Ovary (tissue), 9 donors: ENCODE results near the gene AP1S1. TPM values are rescaled to one million over a fixed set of nuclear protein-coding genes. Genes with fewer than 3 reads are reported as not detected.

ENCODE experiments used
- DNase-seq, 5 donors: peaks; one replicate each; pipeline ENCODE4 v3.0.0-alpha.2; 2019 to 2020
- H3K27ac ChIP-seq, 2 donors: fragments of 200-600 bp; one replicate each; pipeline versions ENCODE4 v1.5.1 to v1.8.0; 2019 to 2022
- H3K27me3 ChIP-seq: fragments of 200-600 bp; one replicate; pipeline ENCODE4 v1.8.0; 2022
- H3K36me3 ChIP-seq: fragments of 200-600 bp; sonication (generic); one replicate; pipeline ENCODE4 v1.5.1; 2019
- H3K4me1 ChIP-seq: one replicate; pipeline ENCODE4 v1.8.1; 2013; ENCODE audit warnings: mild to moderate bottlenecking, moderate library complexity; ENCODE audit not compliant: insufficient read depth
- H3K4me3 ChIP-seq: fragments of 200-600 bp; sonication (generic); one replicate; pipeline ENCODE4 v1.5.1; 2017
- H3K9me3 ChIP-seq, 2 donors: fragments of 200-600 bp in 1 of 2; sonication (generic) in 1 of 2; one replicate each; pipeline versions ENCODE4 v1.5.1 to v1.8.1; 2013 to 2019; ENCODE audit warnings: mild to moderate bottlenecking in 1 of 2, moderate library complexity in 1 of 2
- EP300 ChIP-seq: sonication (generic); formaldehyde crosslinking; IDR thresholded peaks from one replicate; pipeline ENCODE4 v1.6.1; 2017; ENCODE audit warnings: antibody characterized with exemption
- POLR2A ChIP-seq: fragments of 450-650 bp; IDR thresholded peaks from one replicate; pipeline ENCODE4 v1.6.1; 2017; ENCODE audit warnings: antibody characterized with exemption, mild to moderate bottlenecking, moderate library complexity
- WGBS, 3 donors: extraction: QIAGEN DNeasy Blood & Tissue Kit in 1 of 3; methylation state at CpG; one replicate each; pipeline versions ENCODE4 v1.1.5 to v1.1.7; 2013 to 2017; 5-methylcytosine and 5-hydroxymethylcytosine counted together
- intact Hi-C, 4 donors: fragments of 100-400 bp; cut with DNase I; formaldehyde crosslinking; loops; one replicate each; pipeline versions ENCODE4 v1.11.0 to v1.15.1; 2022 to 2023
- microRNA-seq, 3 donors: library from miRNA; unstranded; fragments of <30 nt; microRNA quantifications; one replicate each; pipeline versions ENCODE4 to v1.2.0, GENCODE V29; 2019 to 2020
- polyA plus RNA-seq, 2 donors: library from polyadenylated mRNA; stranded (reverse); fragments of 200-250 nt in 1 of 2; fragments of 350-450 nt in 1 of 2; fragmentation: Illumina TruSeq in 1 of 2; extraction: RNeasy Lipid Tissue Mini Kit (QIAGEN cat#74804) in 1 of 2; gene quantifications; one replicate each; pipeline ENCODE4 v1.2.3, GENCODE V29; 2013 to 2014
- small RNA-seq: library from RNA; depleted of rRNA; stranded (forward); fragments of <200 nt; gene quantifications from one replicate; pipeline ENCODE3, GENCODE V24; 2016
- total RNA-seq, 7 donors: library from RNA; depleted of rRNA in 2 of 7; stranded (reverse); fragments of >200 nt in 2 of 7; fragmentation: NEBNext Ultra II Directional in 3 of 7; extraction: Animal tissue kit (Norgen Biotek cat#: 25700) in 3 of 7; gene quantifications; one replicate each; pipeline versions ENCODE4 v1.1.0 to v1.2.4, GENCODE V29; 2016 to 2023
- TF ChIP-seq, protein P1 (sequence below), 3 donors: fragments of 450-650 bp in 2 of 3; fragments of 200-600 bp in 1 of 3; IDR thresholded peaks; one replicate each; pipeline versions ENCODE4 v1.5.1 to v1.8.0; 2016 to 2022; ENCODE audit warnings: antibody characterized with exemption in 3 of 3, mild to moderate bottlenecking in 1 of 3
- donor health status: DM: no; HTN: no; CAD: no; lungs with moderate emphysema.
- donor health status: DM: no; HTN: no; CAD: no.
- donor health status: Bipolar disorder and iron deficiency.
- donor health status: DM: yes; HTN: yes; CAD: no.
- donor health status: DM: no; HTN: no; CAD: no.
- donor health status: DM: yes; HTN: yes; CAD: no.

Gene AP1S1
- total and polyA plus RNA-seq, 9 donors: 17.4 to 54.9 (median 27.0) TPM

DNA sequence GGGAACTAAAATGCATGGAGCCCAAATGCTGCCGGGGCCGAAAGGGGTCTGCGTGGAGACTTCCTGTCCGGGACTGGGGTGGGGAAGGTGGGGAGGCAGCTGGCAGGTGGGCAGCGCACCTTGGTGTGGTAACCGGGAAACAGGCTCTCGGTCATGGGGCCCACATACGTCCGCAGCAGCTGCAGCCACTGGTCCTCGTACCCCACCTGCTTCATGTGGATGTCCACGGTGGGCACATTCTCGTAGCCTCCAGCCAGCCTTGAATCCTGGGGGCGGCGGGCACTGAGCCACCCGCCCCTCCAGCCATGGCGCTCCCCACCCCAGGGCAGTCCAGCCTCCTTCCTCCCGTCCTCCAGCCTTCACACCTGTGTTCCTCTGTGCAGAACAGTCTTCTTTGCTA lies 53.2 kb downstream of the AP1S1 start:
- Histone ChIP-seq H3K27me3 (no peaks in the 10 kb centered on the region), H3K4me1 (no peaks in the 10 kb centered on the region), H3K4me3 (no peak overlapping the region), H3K27ac (no peak overlapping the region), H3K9me3 (no peaks in the 10 kb centered on the region), H3K36me3 (no peaks in the 10 kb centered on the region)
- WGBS, 3 donors: 81 to 90% (median 90%) methylated on average over 17 of the region's 17 CpGs
- TF ChIP-seq POLR2A (no peak), EP300 (no peak)
- TF ChIP-seq, protein P1, sequence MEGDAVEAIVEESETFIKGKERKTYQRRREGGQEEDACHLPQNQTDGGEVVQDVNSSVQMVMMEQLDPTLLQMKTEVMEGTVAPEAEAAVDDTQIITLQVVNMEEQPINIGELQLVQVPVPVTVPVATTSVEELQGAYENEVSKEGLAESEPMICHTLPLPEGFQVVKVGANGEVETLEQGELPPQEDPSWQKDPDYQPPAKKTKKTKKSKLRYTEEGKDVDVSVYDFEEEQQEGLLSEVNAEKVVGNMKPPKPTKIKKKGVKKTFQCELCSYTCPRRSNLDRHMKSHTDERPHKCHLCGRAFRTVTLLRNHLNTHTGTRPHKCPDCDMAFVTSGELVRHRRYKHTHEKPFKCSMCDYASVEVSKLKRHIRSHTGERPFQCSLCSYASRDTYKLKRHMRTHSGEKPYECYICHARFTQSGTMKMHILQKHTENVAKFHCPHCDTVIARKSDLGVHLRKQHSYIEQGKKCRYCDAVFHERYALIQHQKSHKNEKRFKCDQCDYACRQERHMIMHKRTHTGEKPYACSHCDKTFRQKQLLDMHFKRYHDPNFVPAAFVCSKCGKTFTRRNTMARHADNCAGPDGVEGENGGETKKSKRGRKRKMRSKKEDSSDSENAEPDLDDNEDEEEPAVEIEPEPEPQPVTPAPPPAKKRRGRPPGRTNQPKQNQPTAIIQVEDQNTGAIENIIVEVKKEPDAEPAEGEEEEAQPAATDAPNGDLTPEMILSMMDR (IDR thresholded peaks at IDR 0.05): no peak
- DNase-seq: no peak
- intact Hi-C loops: no loop called here

- Histone ChIP-seq H3K27ac (no peak overlapping the region), H3K4me3 (no peak overlapping the region), H3K9me3 (no peaks in the 10 kb centered on the region), H3K36me3 (no peaks in the 10 kb centered on the region), H3K4me1 (no peaks in the 10 kb centered on the region), H3K27me3 (no peaks in the 10 kb centered on the region)
- WGBS, 3 donors: 90% methylated on average over 14 of the region's 14 CpGs
- intact Hi-C loops: no loop called here
- TF ChIP-seq, protein P1 (IDR thresholded peaks at IDR 0.05): no peak
- no peak for TF ChIP-seq POLR2A
- TF ChIP-seq EP300: no peak
- DNase-seq: no peak
Observed at GRCh38 chr7:101208794-101209193, 54.5 kb downstream of the AP1S1 start.

GRCh38 chr7:101210143-101210542 lies 55.9 kb downstream of the AP1S1 start:
- Histone ChIP-seq H3K4me1 (no peaks in the 10 kb centered on the region), H3K27ac (no peak overlapping the region), H3K9me3 (no peaks in the 10 kb centered on the region), H3K36me3 (no peaks in the 10 kb centered on the region), H3K4me3 (no peak overlapping the region), H3K27me3 (no peaks in the 10 kb centered on the region)
- DNase-seq: no peak
- intact Hi-C loops: no loop called here
- TF ChIP-seq POLR2A (no peak), EP300 (no peak)
- TF ChIP-seq, protein P1 (IDR thresholded peaks at IDR 0.05): no peak
- 89 to 91% (median 89%) methylated on average over 17 to 19 of the region's 19 CpGs for WGBS, 3 donors

Small RNAs within 50 kb of the gene (microRNA-seq; reads per million reads assigned to microRNA genes)
- 0 to 0.32 (median 0) reads per million in 3 donors for gene MIR4653

Small RNAs within 50 kb of the gene (small RNA-seq; reads per million reads assigned to genes)
- gene MIR4653: not detected

Other genes with a start within 250 kb of the AP1S1 start
- under 1 TPM in 2 of 7 donors, not detected in 5; 0.36 to 0.72 TPM for gene MUC3A, start 204.9 kb upstream of the AP1S1 start, total RNA-seq
- gene MUC3A, start 204.9 kb upstream of the AP1S1 start, polyA plus RNA-seq: under 1 TPM; 0.16 to 0.50 TPM
- gene MUC12, start 184.9 kb upstream of the AP1S1 start, total RNA-seq: 1 to 10 TPM in 1 of 7 donors, under 1 TPM in 4, not detected in 2; 0.24 to 2.2 (median 0.62) TPM
- gene MUC12, start 184.9 kb upstream of the AP1S1 start, polyA plus RNA-seq: 1 to 10 TPM in 1 of 2 donors, under 1 TPM in 1; 0.22 to 1.9 TPM
- 1 to 10 TPM in 1 of 7 donors, not detected in 6; 3.3 TPM for gene MUC17, start 134.4 kb upstream of the AP1S1 start, total RNA-seq
- gene MUC17, start 134.4 kb upstream of the AP1S1 start, polyA plus RNA-seq: not detected
- 10 to 100 TPM; 18.2 to 77.4 (median 48.5) TPM for gene TRIM56, start 69.0 kb upstream of the AP1S1 start, total RNA-seq
- 10 to 100 TPM; 19.4 to 27.5 TPM for gene TRIM56, start 69.0 kb upstream of the AP1S1 start, polyA plus RNA-seq
- 10 to 100 TPM in 6 of 7 donors, 1 to 10 TPM in 1; 4.0 to 81.6 (median 20.9) TPM for gene SERPINE1, start 27.4 kb upstream of the AP1S1 start, total RNA-seq
- 10 to 100 TPM; 13.1 to 19.9 TPM for gene SERPINE1, start 27.4 kb upstream of the AP1S1 start, polyA plus RNA-seq
- under 1 TPM in 1 of 7 donors, not detected in 6; 0.20 TPM for gene VGF, start 11.1 kb downstream of the AP1S1 start, total RNA-seq
- under 1 TPM in 1 of 2 donors, not detected in 1; 0.04 TPM for gene VGF, start 11.1 kb downstream of the AP1S1 start, polyA plus RNA-seq
- gene NAT16, start 25.8 kb downstream of the AP1S1 start, total RNA-seq: not detected
- not detected for gene NAT16, start 25.8 kb downstream of the AP1S1 start, polyA plus RNA-seq
- under 1 TPM in 1 of 7 donors, not detected in 6; 0.24 TPM for gene MOGAT3, start 46.6 kb downstream of the AP1S1 start, total RNA-seq
- not detected for gene MOGAT3, start 46.6 kb downstream of the AP1S1 start, polyA plus RNA-seq
- 10 to 100 TPM; 14.2 to 51.9 (median 38.5) TPM for gene PLOD3, start 63.1 kb downstream of the AP1S1 start, total RNA-seq
- gene PLOD3, start 63.1 kb downstream of the AP1S1 start, polyA plus RNA-seq: 10 to 100 TPM; 27.0 to 41.5 TPM
- 10 to 100 TPM; 36.2 to 84.4 (median 43.5) TPM for gene ZNHIT1, start 63.7 kb downstream of the AP1S1 start, total RNA-seq
- 10 to 100 TPM; 27.6 to 59.7 TPM for gene ZNHIT1, start 63.7 kb downstream of the AP1S1 start, polyA plus RNA-seq
- 100 to 1,000 TPM in 1 of 7 donors, 10 to 100 TPM in 4, 1 to 10 TPM in 2; 9.0 to 225 (median 11.7) TPM for gene CLDN15, start 83.3 kb downstream of the AP1S1 start, total RNA-seq
- gene CLDN15, start 83.3 kb downstream of the AP1S1 start, polyA plus RNA-seq: 10 to 100 TPM in 1 of 2 donors, 1 to 10 TPM in 1; 3.6 to 14.6 TPM
- gene FIS1, start 90.6 kb downstream of the AP1S1 start, total RNA-seq: 100 to 1,000 TPM; 146 to 262 (median 178) TPM
- gene FIS1, start 90.6 kb downstream of the AP1S1 start, polyA plus RNA-seq: 100 to 1,000 TPM in 1 of 2 donors, 10 to 100 TPM in 1; 83.2 to 234 TPM
- gene IFT22, start 167.3 kb downstream of the AP1S1 start, total RNA-seq: 10 to 100 TPM; 21.8 to 50.0 (median 27.8) TPM
- gene IFT22, start 167.3 kb downstream of the AP1S1 start, polyA plus RNA-seq: 10 to 100 TPM; 27.4 to 61.3 TPM
- gene COL26A1, start 208.4 kb downstream of the AP1S1 start, total RNA-seq: 1 to 10 TPM in 2 of 7 donors, under 1 TPM in 5; 0.28 to 2.3 (median 0.42) TPM
- under 1 TPM; 0.17 to 0.38 TPM for gene COL26A1, start 208.4 kb downstream of the AP1S1 start, polyA plus RNA-seq